Stimulated activated memory B cell treated with anti-CD40 and anti-IgM and Interleukin-4, amounts not matched to agents 10 μg/mL and 1 μg/mL and 100 μg/mL, for 72 hours (primary cell): ENCODE measurements around the gene HS1BP3.

Source experiments
- ATAC-seq: fragments of 150-1000 bp; cut with Tn5 transposase; 2 replicates; pipeline ENCODE4 v1.10.0; 2021
- H3K27ac Mint-ChIP-seq: one replicate; pipeline ENCODE4 v1.8.0; 2022; ENCODE audit warnings: mild to moderate bottlenecking, mixed read lengths
- H3K27me3 Mint-ChIP-seq: one replicate; pipeline ENCODE4 v1.8.0; 2022; ENCODE audit warnings: mixed read lengths
- H3K36me3 Mint-ChIP-seq: one replicate; pipeline ENCODE4 v1.8.0; 2022; ENCODE audit warnings: mixed read lengths
- H3K4me1 Mint-ChIP-seq: one replicate; pipeline ENCODE4 v1.8.0; 2022; ENCODE audit warnings: mixed read lengths
- H3K4me3 Mint-ChIP-seq: one replicate; pipeline ENCODE4 v1.8.0; 2022; ENCODE audit warnings: mild to moderate bottlenecking, moderate library complexity, mixed read lengths
- H3K9me3 Mint-ChIP-seq: one replicate; pipeline ENCODE4 v1.8.0; 2022; ENCODE audit warnings: mixed read lengths

HS1BP3 gene

DNA sequence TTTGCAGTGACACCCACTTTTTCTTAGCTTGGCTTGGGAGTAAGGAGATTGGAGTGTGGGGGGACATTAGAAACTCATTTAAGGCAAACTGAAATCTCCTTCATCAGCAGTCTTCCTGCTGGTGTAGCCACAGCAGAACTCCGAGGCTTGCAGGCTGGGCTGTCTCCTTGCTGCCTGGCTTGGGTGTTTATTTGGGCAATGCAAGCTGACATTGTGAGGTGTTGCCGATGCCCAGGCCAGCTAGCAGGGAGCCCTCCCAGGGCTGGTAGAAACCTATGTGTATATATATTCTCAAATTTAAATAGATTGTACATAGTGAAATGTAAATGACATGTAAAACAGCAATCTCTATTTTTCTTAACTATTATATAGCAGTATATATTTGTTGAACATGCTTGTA, 27.9 kb upstream of the HS1BP3 start:
- Mint-ChIP-seq H3K4me1 (peaks cover 58% of the 10 kb centered on the region), H3K4me3 (no peak overlapping the region), H3K27ac (peak overlapping the region; percentile 76), H3K9me3 (no peaks in the 10 kb centered on the region), H3K36me3 (peaks cover 9% of the 10 kb centered on the region), H3K27me3 (no peaks in the 10 kb centered on the region)
- ATAC-seq: no peak

- Mint-ChIP-seq H3K4me1 (peaks cover 66% of the 10 kb centered on the region), H3K4me3 (peak overlapping the region; percentile 63), H3K27ac (peak overlapping the region; percentile 90), H3K36me3 (peaks cover 4% of the 10 kb centered on the region), H3K27me3 (no peaks in the 10 kb centered on the region), H3K9me3 (no peaks in the 10 kb centered on the region)
- no peak for ATAC-seq
These were observed 27.1 kb upstream of the HS1BP3 start for GRCh38 chr2:20678086-20678395.

DNA sequence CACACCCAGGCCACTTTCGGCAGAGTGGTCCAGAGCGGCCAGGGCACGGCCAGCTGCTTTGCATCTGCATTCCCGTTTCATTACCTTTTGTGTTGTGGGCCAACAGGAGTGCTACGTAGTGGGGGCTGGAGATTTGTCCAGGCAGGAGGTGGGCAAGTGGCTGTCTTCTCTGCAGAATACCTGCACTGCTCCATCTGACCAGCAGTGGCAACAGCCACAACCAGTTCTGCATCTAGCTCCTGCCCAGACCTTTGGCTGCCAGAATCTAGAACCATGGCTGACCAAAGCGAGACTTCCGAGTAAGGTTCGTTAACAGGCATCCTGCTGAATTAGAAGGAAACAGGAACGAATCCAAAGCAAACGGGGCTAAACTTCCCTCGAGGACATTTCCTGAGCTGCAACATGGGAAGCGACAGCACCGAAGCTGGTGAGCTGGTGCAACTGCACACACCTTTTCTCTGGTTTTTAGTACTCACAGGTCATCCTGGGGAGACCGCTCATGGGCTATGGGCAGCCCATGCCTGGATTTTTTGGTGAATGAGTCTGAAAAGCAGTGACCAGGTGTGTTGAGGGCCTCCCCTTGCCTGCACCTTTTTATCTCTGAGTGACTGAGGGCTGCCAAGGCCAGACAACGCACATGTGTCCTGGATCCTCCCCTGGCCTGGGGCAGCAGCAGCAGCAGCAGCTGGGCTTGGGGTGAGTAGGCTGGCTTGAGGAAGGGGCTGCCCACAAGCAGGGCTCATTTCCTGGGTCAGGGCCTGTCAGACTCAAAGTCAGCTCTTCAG, 26.6 kb upstream of the HS1BP3 start:
- peaks cover 71% of the 10 kb centered on the region for H3K4me1 Mint-ChIP-seq
- ATAC-seq: peak; percentile 25
- peak overlapping the region; percentile 90 for H3K27ac Mint-ChIP-seq
- H3K27me3 Mint-ChIP-seq: no peaks in the 10 kb centered on the region
- no peaks in the 10 kb centered on the region for H3K36me3 Mint-ChIP-seq
- no peaks in the 10 kb centered on the region for H3K9me3 Mint-ChIP-seq
- peak overlapping the region; percentile 63 for H3K4me3 Mint-ChIP-seq

DNA sequence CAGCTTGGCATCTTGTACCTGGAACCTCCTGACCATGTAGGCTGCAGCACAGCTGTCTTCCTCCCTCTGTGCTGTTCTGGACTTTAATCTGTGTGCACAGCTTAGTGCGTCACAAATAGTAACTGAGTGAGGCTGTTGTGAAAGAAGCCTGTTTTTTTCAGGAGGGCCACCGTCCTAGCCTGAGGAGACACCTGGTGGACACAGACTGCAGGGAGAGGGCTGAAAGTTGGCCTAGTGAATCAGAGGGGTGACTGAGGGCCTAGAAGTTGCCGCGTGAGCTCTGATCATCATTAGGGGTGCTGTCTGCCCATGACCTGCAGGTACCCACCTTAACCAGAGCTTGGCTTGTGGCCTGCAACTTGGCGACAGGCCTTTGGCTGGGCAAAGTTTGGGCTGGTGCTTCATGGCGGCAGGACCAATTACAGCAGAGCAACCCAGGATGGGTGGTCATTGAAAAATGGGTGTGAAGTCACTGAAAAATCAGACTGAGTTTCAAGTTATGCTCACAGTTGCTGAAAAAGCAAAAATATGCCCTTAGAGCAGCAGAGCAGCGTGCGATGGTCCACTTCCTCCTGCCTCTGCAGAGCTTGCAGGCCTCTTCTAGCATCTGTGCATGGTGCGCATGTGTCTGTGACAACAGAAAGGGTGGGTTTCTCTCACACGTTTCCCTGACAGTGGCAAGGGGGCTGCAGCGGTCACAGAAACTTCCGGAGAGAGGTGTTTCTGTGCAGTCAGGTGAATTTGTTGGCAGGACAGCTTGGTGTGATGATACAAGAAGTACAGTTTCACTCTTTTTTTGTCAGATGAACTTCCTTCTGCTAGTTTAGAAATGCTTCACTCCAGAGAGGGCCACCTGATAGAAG, 25.7 kb upstream of the HS1BP3 start:
- Mint-ChIP-seq H3K4me1 (peaks cover 71% of the 10 kb centered on the region), H3K9me3 (no peaks in the 10 kb centered on the region), H3K4me3 (peak overlapping the region; percentile 63), H3K27ac (peak overlapping the region; percentile 90), H3K27me3 (no peaks in the 10 kb centered on the region), H3K36me3 (no peaks in the 10 kb centered on the region)
- peak; percentile 91 for ATAC-seq

- Mint-ChIP-seq H3K9me3 (no peaks in the 10 kb centered on the region), H3K4me1 (peaks cover 77% of the 10 kb centered on the region), H3K27me3 (no peaks in the 10 kb centered on the region), H3K36me3 (no peaks in the 10 kb centered on the region), H3K27ac (peak overlapping the region; percentile 90), H3K4me3 (peak overlapping the region; percentile 63)
- ATAC-seq: peak; percentile 88
These were observed 24.9 kb upstream of the HS1BP3 start for GRCh38 chr2:20675701-20676352.

DNA sequence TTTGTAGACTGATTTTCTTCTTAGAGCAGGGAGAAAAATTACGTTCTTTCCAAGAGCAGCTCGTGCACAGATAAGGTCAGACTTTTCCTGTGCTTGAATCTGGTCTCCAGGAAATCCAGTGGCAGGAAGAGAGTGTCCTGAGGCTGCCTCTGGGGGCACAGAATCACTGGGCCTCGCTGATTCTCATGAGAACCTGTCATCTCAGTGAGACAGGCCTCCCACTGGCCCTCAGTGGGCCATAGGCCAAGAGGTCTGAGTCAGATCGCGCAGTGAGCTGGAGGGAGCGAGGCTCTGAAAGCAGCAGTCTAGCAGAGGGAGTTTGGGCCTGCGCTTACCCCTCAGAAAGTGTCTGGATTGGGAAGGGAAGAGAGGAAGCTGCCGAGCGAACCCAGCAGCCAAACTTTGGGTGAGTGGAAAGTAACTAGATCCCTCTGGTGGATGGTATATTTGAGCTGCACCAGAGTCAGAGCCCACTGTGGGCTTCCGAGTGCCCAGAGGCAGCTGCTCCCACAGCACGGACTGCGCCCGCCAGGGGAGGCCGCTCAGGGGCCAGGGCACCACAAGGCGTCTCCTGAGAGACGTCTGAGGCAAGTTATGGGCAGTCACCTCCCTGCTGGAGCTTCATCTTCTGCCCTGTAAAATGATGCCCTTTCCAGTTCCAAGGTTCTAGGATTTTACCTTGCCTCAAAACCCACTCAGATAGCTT, 24.2 kb upstream of the HS1BP3 start:
- no peak for ATAC-seq
- Mint-ChIP-seq H3K27me3 (no peaks in the 10 kb centered on the region), H3K9me3 (no peaks in the 10 kb centered on the region), H3K36me3 (no peaks in the 10 kb centered on the region), H3K4me1 (peaks cover 82% of the 10 kb centered on the region), H3K4me3 (peak overlapping the region; percentile 63), H3K27ac (peak overlapping the region; percentile 90)

GRCh38 chr2:20674309-20674965, 23.5 kb upstream of the HS1BP3 start:
- peaks cover 87% of the 10 kb centered on the region for H3K4me1 Mint-ChIP-seq
- H3K4me3 Mint-ChIP-seq: peak overlapping the region; percentile 57
- no peak for ATAC-seq
- H3K9me3 Mint-ChIP-seq: no peaks in the 10 kb centered on the region
- no peaks in the 10 kb centered on the region for H3K36me3 Mint-ChIP-seq
- H3K27me3 Mint-ChIP-seq: no peaks in the 10 kb centered on the region
- peak overlapping the region; percentile 90 for H3K27ac Mint-ChIP-seq

GRCh38 chr2:20673686-20674308, 22.9 kb upstream of the HS1BP3 start:
- Mint-ChIP-seq H3K4me3 (no peak overlapping the region), H3K36me3 (no peaks in the 10 kb centered on the region), H3K9me3 (no peaks in the 10 kb centered on the region), H3K27ac (peak overlapping the region; percentile 90), H3K4me1 (peaks cover 87% of the 10 kb centered on the region), H3K27me3 (no peaks in the 10 kb centered on the region)
- no peak for ATAC-seq

DNA sequence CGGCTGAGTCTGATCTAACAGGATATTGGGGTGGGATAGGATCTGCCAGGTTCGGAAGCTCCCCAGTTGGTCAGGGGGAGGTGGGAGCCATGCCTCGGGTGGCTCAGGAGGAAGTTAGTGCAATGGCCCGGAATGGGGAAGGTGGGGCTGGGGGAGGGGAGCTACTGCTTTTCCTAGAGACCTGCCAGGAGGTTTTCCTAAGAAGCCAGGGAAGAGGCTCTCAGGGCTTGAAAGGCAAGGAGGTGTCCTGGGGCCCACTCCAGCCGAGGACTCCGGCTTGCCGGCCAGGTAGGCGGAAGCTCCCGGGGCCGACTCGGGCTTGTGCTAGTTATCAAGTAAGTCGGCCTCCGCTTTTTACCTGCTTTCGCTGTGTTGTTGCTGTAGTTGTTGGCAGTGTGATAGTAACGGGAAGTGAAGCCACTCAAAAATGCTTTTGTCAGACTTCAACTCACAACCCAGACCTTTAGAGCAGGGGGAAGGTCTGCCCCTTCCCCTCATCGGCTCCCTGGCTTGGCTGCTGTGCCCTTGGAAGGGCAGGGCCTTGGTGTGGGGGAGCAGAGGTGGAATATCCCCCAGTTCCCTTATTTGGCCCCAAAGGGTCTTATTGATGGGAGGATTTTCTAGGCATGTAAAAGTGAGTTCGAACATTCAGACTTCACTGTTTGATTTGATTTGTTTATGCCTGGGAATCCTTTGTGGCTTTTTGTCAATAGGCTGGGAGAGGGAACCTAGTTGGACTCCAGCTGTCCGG, 21.5 kb upstream of the HS1BP3 start:
- Mint-ChIP-seq H3K27me3 (no peaks in the 10 kb centered on the region), H3K4me1 (peaks cover 91% of the 10 kb centered on the region), H3K4me3 (peak overlapping the region; percentile 65), H3K27ac (peak overlapping the region; percentile 90), H3K36me3 (no peaks in the 10 kb centered on the region), H3K9me3 (no peaks in the 10 kb centered on the region)
- no peak for ATAC-seq

DNA sequence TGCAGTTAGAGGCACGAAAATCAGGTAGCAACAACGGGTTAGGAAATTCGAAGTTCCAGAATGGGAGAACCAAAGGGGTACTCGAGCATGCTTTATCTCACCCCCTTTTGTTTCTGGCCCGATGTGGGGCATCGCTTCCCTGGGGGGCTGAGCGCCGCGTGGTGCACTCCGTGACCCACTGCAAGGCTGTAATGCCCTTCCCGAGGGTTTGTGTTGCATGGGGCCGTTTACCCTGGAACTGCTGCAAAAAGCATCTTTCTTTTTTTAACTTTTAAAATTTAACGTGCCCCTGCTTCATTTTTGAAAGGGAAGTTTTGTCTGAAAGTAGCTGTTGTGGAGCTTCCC, 20.8 kb upstream of the HS1BP3 start:
- Mint-ChIP-seq H3K27ac (peak overlapping the region; percentile 90), H3K4me1 (peaks cover 85% of the 10 kb centered on the region), H3K36me3 (no peaks in the 10 kb centered on the region), H3K4me3 (peak overlapping the region; percentile 65), H3K27me3 (no peaks in the 10 kb centered on the region), H3K9me3 (no peaks in the 10 kb centered on the region)
- no peak for ATAC-seq

- H3K36me3 Mint-ChIP-seq: no peaks in the 10 kb centered on the region
- peak overlapping the region; percentile 21 for H3K4me3 Mint-ChIP-seq
- H3K9me3 Mint-ChIP-seq: no peaks in the 10 kb centered on the region
- peaks cover 84% of the 10 kb centered on the region for H3K4me1 Mint-ChIP-seq
- H3K27ac Mint-ChIP-seq: no peak overlapping the region
- ATAC-seq: no peak
- no peaks in the 10 kb centered on the region for H3K27me3 Mint-ChIP-seq
These were observed 20.3 kb upstream of the HS1BP3 start for GRCh38 chr2:20671036-20671735.

DNA sequence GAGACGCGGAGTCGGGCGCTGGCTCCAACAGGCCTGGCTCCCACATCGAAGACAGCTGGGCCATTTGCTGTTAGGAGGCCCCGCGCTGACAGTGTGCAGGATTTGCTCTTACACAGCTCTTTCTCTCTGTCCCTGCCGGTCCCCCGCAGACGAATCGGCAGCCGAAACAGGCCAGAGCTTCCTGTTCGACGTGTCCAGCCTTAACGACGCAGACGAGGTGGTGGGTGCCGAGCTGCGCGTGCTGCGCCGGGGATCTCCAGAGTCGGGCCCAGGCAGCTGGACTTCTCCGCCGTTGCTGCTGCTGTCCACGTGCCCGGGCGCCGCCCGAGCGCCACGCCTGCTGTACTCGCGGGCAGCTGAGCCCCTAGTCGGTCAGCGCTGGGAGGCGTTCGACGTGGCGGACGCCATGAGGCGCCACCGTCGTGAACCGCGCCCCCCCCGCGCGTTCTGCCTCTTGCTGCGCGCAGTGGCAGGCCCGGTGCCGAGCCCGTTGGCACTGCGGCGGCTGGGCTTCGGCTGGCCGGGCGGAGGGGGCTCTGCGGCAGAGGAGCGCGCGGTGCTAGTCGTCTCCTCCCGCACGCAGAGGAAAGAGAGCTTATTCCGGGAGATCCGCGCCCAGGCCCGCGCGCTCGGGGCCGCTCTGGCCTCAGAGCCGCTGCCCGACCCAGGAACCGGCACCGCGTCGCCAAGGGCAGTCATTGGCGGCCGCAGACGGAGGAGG, 19.6 kb upstream of the HS1BP3 start:
- ATAC-seq: no peak
- Mint-ChIP-seq H3K36me3 (no peaks in the 10 kb centered on the region), H3K27me3 (no peaks in the 10 kb centered on the region), H3K4me3 (no peak overlapping the region), H3K9me3 (no peaks in the 10 kb centered on the region), H3K4me1 (peaks cover 83% of the 10 kb centered on the region), H3K27ac (no peak overlapping the region)
